HepG2 (cell line): ENCODE results near the gene SOAT2. TPM values are rescaled to one million over a fixed set of nuclear protein-coding genes. Genes with fewer than 3 reads are reported as not detected.
A peak's percentile ranks its signal among the peaks of the same experiment; 100 is the strongest.

Experiments used
- ARNT ChIP-seq: fragments of 450-650 bp; IDR thresholded peaks from 2 replicates; pipeline ENCODE4 v1.6.1; 2017
- ARNTL ChIP-seq: sonication (generic); formaldehyde crosslinking; IDR thresholded peaks from 2 replicates; pipeline ENCODE4 v1.4.0; 2020; ENCODE audit warnings: mild to moderate bottlenecking, missing genetic modification reagents
- ATF1 ChIP-seq: IDR thresholded peaks from 2 replicates; pipeline ENCODE4 v1.6.1; 2016; ENCODE audit warnings: mild to moderate bottlenecking, control low read depth
- EED ChIP-seq: sonication (generic); formaldehyde crosslinking; IDR thresholded peaks from 2 replicates; pipeline ENCODE4 v1.5.0; 2020; ENCODE audit warnings: mild to moderate bottlenecking, missing genetic modification reagents
- ELF3 ChIP-seq: IDR thresholded peaks from 2 replicates; pipeline ENCODE4 v1.6.1; 2016; ENCODE audit warnings: missing genetic modification reagents, missing compliant biosample characterization
- FOXA1 ChIP-seq, 2 experiments: fragments of 450-650 bp in 1 of 2; sonication (generic) in 1 of 2; formaldehyde crosslinking in 1 of 2; IDR thresholded peaks; 2 replicates each; pipeline versions ENCODE4 v1.4.0 to v1.6.1; 2016 to 2020; ENCODE audit warnings: missing genetic modification reagents in 1 of 2
- FOXK1 ChIP-seq: sonication (generic); formaldehyde crosslinking; IDR thresholded peaks from 2 replicates; pipeline ENCODE4 v1.4.0; 2020; ENCODE audit warnings: low read depth, missing genetic modification reagents, borderline replicate concordance
- FOXK2 ChIP-seq: fragments of 450-650 bp; IDR thresholded peaks from 2 replicates; pipeline ENCODE4 v1.6.1; 2016
- JUND ChIP-seq: sonication (generic); formaldehyde crosslinking; IDR thresholded peaks from 2 replicates; pipeline ENCODE4 v1.8.0; 2022; ENCODE audit warnings: mild to moderate bottlenecking, missing genetic modification reagents
- MZF1 ChIP-seq: sonication (generic); formaldehyde crosslinking; IDR thresholded peaks from 2 replicates; pipeline ENCODE4 v1.8.1; 2023; ENCODE audit warnings: mild to moderate bottlenecking, missing genetic modification reagents, borderline replicate concordance
- PAF1 ChIP-seq: IDR thresholded peaks from 2 replicates; pipeline ENCODE4 v1.6.1; 2016; ENCODE audit warnings: missing genetic modification reagents, missing compliant biosample characterization
- PTBP1 ChIP-seq: fragments of 200-400 bp; formaldehyde crosslinking; IDR thresholded peaks from 2 replicates; pipeline ENCODE4 v1.6.1; 2018; ENCODE audit warnings: low read length, low read depth; ENCODE audit not compliant: poor library complexity, severe bottlenecking
- SAP130 ChIP-seq: IDR thresholded peaks from 2 replicates; pipeline ENCODE4 v1.6.1; 2016; ENCODE audit warnings: low read depth
- SIX4 ChIP-seq: sonication (generic); formaldehyde crosslinking; IDR thresholded peaks from 2 replicates; pipeline ENCODE4 v1.4.0; 2020; ENCODE audit warnings: missing genetic modification reagents
- TEAD3 ChIP-seq: optimal IDR thresholded peaks from 2 replicates; pipeline ENCODE3; 2016; ENCODE audit warnings: borderline replicate concordance
- YY1 ChIP-seq: IDR thresholded peaks from 2 replicates; pipeline ENCODE4 v1.6.1; 2011; ENCODE audit warnings: low read length, low read depth, moderate library complexity, mild to moderate bottlenecking; ENCODE audit not compliant: insufficient read depth, insufficient replicate concordance
- ZFY ChIP-seq: sonication (generic); formaldehyde crosslinking; IDR thresholded peaks from 2 replicates; pipeline ENCODE4 v1.4.0; 2020; ENCODE audit warnings: missing genetic modification reagents
- ZIK1 ChIP-seq: sonication (generic); formaldehyde crosslinking; IDR thresholded peaks from 2 replicates; pipeline ENCODE4 v1.5.0; 2020; ENCODE audit warnings: mild to moderate bottlenecking, low read depth, missing genetic modification reagents, borderline replicate concordance
- ZNF136 ChIP-seq: sonication (generic); formaldehyde crosslinking; IDR thresholded peaks from 2 replicates; pipeline ENCODE4 v1.8.1; 2022; ENCODE audit warnings: low read depth, mild to moderate bottlenecking, moderate library complexity, missing genetic modification reagents
- ZNF329 ChIP-seq: sonication (generic); formaldehyde crosslinking; IDR thresholded peaks from 2 replicates; pipeline ENCODE4 v1.9.0; 2021; ENCODE audit warnings: low read depth, mild to moderate bottlenecking, missing genetic modification reagents
- ZNF34 ChIP-seq: sonication (generic); formaldehyde crosslinking; IDR thresholded peaks from 2 replicates; pipeline ENCODE4 v1.4.0; 2020; ENCODE audit warnings: mild to moderate bottlenecking, missing genetic modification reagents, borderline replicate concordance
- ZNF776 ChIP-seq: sonication (generic); formaldehyde crosslinking; IDR thresholded peaks from 2 replicates; pipeline ENCODE4 v1.4.0; 2020; ENCODE audit warnings: mild to moderate bottlenecking, missing genetic modification reagents
- ZNF841 ChIP-seq: sonication (generic); formaldehyde crosslinking; IDR thresholded peaks from 2 replicates; pipeline ENCODE4 v1.8.1; 2023; ENCODE audit warnings: missing genetic modification reagents, borderline replicate concordance
- polyA plus RNA-seq, 8 experiments: library from polyadenylated mRNA; depleted of rRNA in 3 of 8; stranded (reverse) in 7 of 8; unstranded in 1 of 8; fragments of >200 nt; fragmentation: Illumina TruSeq in 4 of 8; extraction: Trizol in 4 of 8; gene quantifications; 2 replicates each; pipeline versions ENCODE4 v1.2.1 to v1.2.3, GENCODE V29; 2011 to 2016; ENCODE audit warnings: low read depth in 4 of 8, missing spikeins in 1 of 8, mixed read lengths in 1 of 8; ENCODE audit not compliant: insufficient read depth in 1 of 8
- total RNA-seq, 5 experiments: library from RNA; depleted of rRNA; stranded (reverse); fragments of >200 nt; fragmentation: Illumina TruSeq; extraction: Trizol; gene quantifications; 2 replicates each; pipeline ENCODE4 v1.2.3, GENCODE V29; 2016; ENCODE audit warnings: low read depth in 1 of 5
- TF ChIP-seq, protein P1 (sequence below): sonication (generic); formaldehyde crosslinking; IDR thresholded peaks from 2 replicates; pipeline ENCODE4 v1.5.0; 2020; ENCODE audit warnings: mild to moderate bottlenecking, missing genetic modification reagents
- TF ChIP-seq, protein P2 (sequence below): sonication (generic); formaldehyde crosslinking; IDR thresholded peaks from 2 replicates; pipeline ENCODE4 v1.4.0; 2020; ENCODE audit warnings: low read depth, missing genetic modification reagents
- TF ChIP-seq, protein P3 (sequence below): sonication (generic); formaldehyde crosslinking; IDR thresholded peaks from 2 replicates; pipeline ENCODE4 v1.8.0; 2022; ENCODE audit warnings: mild to moderate bottlenecking, missing genetic modification reagents, moderate library complexity

The SOAT2 gene
- total and polyA plus RNA-seq, 2 of the 13 experiments (the other 11 are each of a cell fraction or from before 2014, with no cell fraction given), result 14.9 to 108 TPM

DNA sequence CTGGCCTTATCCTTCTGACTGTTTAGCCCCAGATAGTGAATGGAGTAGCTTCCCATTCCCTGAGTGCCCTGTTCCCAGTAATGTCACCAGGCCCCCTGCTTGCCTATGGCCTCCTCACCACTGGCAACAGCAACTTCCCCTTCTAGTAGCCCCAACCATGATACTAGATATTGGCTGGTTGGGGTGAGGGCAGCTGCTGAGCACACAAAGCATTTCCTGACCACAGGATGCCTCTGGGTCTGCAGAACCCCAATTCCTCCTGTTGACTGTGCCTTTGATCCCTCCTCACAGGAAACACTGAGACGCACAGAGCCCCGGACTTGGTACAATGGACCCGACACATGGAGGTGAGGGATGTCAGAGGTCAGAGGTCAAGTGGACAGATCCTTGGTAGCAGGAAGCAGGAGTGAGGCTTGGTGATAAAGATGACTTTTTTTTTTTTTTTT is 597 bp downstream of the SOAT2 start (continued):
- TF ChIP-seq ZIK1 (CRISPR knock-in tag), result no peak; the same call in 1 of the 2 replicates
- TF ChIP-seq, protein P1, sequence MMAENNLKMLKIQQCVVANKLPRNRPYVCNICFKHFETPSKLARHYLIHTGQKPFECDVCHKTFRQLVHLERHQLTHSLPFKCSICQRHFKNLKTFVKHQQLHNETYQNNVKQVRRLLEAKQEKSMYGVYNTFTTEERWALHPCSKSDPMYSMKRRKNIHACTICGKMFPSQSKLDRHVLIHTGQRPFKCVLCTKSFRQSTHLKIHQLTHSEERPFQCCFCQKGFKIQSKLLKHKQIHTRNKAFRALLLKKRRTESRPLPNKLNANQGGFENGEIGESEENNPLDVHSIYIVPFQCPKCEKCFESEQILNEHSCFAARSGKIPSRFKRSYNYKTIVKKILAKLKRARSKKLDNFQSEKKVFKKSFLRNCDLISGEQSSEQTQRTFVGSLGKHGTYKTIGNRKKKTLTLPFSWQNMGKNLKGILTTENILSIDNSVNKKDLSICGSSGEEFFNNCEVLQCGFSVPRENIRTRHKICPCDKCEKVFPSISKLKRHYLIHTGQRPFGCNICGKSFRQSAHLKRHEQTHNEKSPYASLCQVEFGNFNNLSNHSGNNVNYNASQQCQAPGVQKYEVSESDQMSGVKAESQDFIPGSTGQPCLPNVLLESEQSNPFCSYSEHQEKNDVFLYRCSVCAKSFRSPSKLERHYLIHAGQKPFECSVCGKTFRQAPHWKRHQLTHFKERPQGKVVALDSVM (CRISPR knock-in tag), result no peak
- TF ChIP-seq, protein P2, sequence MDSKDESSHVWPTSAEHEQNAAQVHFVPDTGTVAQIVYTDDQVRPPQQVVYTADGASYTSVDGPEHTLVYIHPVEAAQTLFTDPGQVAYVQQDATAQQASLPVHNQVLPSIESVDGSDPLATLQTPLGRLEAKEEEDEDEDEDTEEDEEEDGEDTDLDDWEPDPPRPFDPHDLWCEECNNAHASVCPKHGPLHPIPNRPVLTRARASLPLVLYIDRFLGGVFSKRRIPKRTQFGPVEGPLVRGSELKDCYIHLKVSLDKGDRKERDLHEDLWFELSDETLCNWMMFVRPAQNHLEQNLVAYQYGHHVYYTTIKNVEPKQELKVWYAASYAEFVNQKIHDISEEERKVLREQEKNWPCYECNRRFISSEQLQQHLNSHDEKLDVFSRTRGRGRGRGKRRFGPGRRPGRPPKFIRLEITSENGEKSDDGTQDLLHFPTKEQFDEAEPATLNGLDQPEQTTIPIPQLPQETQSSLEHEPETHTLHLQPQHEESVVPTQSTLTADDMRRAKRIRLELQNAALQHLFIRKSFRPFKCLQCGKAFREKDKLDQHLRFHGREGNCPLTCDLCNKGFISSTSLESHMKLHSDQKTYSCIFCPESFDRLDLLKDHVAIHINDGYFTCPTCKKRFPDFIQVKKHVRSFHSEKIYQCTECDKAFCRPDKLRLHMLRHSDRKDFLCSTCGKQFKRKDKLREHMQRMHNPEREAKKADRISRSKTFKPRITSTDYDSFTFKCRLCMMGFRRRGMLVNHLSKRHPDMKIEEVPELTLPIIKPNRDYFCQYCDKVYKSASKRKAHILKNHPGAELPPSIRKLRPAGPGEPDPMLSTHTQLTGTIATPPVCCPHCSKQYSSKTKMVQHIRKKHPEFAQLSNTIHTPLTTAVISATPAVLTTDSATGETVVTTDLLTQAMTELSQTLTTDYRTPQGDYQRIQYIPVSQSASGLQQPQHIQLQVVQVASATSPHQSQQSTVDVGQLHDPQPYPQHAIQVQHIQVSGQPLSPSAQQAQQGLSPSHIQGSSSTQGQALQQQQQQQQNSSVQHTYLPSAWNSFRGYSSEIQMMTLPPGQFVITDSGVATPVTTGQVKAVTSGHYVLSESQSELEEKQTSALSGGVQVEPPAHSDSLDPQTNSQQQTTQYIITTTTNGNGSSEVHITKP, result no peak
- TF ChIP-seq MZF1 (CRISPR knock-in tag), result no peak
- peak; percentile 25; the same call in 1 of the 2 replicates for TF ChIP-seq ZNF34
- TF ChIP-seq JUND (CRISPR knock-in tag), result peak; percentile 31; the same call in 1 of the 2 replicates
- peak; percentile 51; the same call in 1 of the 2 replicates for TF ChIP-seq ATF1
- TF ChIP-seq ZFY (CRISPR knock-in tag), result no peak; the same call in 1 of the 2 replicates
- no peak for TF ChIP-seq ZNF136 (CRISPR knock-in tag)
- peak; percentile 61 for TF ChIP-seq SAP130
- 0 out of 2 replicates have a peak, but pooled peaks have one; percentile 30 for TF ChIP-seq SIX4 (CRISPR knock-in tag)
- TF ChIP-seq ZNF776 (CRISPR knock-in tag), result no peak
- no peak for TF ChIP-seq ZNF841 (CRISPR knock-in tag)
- peak; percentile 24 for TF ChIP-seq YY1
- peak; percentile 56; the same call in 1 of the 2 replicates for TF ChIP-seq ARNTL (CRISPR knock-in tag)
- TF ChIP-seq FOXK1, result peak; percentile 26; the same call in 1 of the 2 replicates
- peak; percentile 90 for TF ChIP-seq ELF3 (CRISPR knock-in tag)
- TF ChIP-seq PAF1 (CRISPR knock-in tag), result no peak
- TF ChIP-seq FOXK2, result no peak
- TF ChIP-seq ZNF329, result no peak
- TF ChIP-seq ARNT, result no peak
- TF ChIP-seq EED (CRISPR knock-in tag), result no peak
- TF ChIP-seq, protein P3, sequence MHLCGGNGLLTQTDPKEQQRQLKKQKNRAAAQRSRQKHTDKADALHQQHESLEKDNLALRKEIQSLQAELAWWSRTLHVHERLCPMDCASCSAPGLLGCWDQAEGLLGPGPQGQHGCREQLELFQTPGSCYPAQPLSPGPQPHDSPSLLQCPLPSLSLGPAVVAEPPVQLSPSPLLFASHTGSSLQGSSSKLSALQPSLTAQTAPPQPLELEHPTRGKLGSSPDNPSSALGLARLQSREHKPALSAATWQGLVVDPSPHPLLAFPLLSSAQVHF, result no peak
- no peak for TF ChIP-seq FOXA1 (IDR thresholded peaks at IDR 0.05)
- TF ChIP-seq FOXA1 (CRISPR knock-in tag; IDR thresholded peaks at IDR 0.05), result peak; percentile 84
- no peak for TF ChIP-seq PTBP1
- peak; percentile 53 for TF ChIP-seq TEAD3 (CRISPR knock-in tag)
